DMS114 treated with DMSO at 0.1 percent for 48 hours (cell line): ENCODE data around the gene ARHGAP26.

Experiments used
- DNase-seq: peaks from one replicate; lab custom pipeline; 2025; ENCODE audit not compliant: unreplicated experiment; lab: John Stamatoyannopoulos, UW

Gene ARHGAP26

DNA sequence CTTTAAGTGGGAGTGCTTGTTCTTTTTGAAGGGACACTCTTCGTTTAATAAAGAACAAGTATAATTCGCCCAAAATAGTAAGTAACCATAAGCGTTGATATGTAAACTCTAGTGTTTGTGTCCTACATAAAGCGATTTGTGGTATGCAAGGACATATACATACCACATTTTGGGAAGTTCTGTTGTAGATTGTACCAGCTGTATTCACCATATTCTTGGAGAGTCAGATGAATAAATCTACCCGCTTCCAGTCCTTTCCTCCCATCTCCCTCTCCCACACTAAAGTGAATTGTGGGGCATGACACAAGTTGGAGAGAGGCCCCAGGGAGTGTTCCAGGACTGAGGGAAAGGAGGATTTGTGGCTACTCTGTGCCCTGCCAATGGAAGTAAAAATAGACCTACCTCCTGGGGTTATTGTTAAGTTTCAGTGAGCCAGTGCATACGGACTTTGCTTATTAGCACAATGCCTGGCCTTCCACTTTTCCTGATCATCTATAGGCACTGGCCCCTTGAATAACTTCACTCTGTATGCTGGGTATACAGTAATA, 40.6 kb downstream of the ARHGAP26 start:
- no peak for DNase-seq

DNA sequence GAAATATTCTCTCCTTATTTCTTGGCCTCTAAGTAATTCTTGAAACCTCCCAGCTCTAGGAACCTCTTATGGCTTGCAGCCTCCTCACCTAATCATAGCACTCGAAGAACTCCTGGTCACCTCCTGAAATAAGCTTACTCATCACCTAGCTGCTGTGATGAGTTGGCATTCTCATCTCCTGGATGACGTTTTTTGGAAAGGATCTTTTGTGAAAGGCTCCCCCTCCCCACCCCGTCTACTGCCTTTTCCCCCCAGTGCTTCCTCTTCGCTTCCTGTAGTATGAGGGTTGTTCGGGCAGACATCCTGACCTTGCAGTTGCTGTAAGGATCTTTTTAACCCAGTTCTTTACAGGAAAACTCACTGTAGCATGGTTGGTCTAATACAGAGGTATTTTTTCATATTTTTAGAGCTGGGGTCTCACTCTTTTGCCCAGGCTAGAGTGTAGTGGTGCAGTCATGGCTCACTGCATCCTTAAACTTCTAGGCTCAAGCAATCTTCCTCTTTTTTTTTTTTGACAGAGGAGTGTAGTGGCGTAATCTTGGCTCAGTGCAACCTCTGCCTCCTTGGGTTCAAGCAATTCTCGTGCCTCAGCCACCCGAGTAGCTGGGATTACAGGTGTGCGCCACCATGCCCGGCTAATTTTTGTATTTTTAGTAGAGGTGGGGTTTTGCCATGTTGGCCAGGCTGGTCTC, 41.8 kb downstream of the ARHGAP26 start:
- DNase-seq, result no peak

DNA sequence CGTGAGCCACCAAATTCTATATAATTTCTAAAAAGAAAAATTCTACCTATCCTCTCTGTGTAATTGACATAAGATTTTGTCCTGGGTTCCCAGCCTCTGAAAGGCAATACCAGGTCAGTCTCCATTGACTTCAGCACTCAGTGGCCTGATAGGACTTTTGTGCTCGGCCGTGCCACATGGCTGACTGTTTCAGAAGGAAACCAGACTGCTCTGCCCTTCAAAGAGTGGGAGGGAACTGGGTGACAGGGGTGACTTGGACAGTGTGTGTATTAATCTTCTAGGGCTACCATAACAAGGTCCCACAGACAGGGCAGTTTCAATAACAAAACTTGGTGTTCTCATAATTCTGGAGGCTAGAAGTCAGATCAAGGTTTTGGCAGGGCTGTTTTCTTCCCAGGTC, 43.0 kb downstream of the ARHGAP26 start:
- DNase-seq, result no peak

DNA sequence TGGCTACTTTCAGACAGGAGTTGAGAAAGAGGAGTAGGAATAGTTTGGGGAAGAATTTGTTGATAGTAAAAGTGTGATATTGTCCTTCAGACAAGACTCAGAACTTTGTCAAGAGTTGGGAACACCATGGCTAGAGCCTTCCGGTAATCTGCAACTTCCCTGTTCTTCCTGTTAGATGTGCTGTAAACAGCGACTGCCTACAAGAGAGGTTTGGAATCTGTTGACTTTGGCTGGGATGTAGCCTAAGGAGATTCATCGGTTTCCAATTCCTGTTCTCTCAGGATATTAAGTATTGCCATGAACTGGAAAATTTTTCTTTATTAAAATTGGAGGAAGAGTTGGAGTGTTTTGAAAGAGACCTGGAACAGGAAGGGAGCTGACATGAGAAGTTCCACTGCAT, 43.9 kb downstream of the ARHGAP26 start:
- DNase-seq, result no peak

DNA sequence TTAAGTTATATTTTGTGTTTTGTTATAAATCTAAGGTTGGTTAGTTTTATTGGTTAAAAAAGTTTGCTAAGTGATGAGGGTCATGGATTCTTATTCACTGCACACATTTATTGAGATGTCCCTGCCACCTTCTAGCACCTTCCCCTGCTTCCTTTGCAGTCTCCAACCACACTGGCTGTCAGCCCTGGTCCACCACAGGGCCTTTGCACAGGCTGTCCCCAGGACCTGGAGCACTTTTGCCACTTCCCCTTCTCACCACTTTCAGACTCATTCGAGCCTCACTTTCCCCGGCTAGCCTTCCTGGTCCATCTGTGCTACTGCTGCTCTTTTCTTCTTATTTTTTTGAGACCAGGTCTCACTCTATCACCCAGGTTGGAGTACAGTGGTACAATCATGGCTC, 45.3 kb downstream of the ARHGAP26 start:
- DNase-seq, result no peak

DNA sequence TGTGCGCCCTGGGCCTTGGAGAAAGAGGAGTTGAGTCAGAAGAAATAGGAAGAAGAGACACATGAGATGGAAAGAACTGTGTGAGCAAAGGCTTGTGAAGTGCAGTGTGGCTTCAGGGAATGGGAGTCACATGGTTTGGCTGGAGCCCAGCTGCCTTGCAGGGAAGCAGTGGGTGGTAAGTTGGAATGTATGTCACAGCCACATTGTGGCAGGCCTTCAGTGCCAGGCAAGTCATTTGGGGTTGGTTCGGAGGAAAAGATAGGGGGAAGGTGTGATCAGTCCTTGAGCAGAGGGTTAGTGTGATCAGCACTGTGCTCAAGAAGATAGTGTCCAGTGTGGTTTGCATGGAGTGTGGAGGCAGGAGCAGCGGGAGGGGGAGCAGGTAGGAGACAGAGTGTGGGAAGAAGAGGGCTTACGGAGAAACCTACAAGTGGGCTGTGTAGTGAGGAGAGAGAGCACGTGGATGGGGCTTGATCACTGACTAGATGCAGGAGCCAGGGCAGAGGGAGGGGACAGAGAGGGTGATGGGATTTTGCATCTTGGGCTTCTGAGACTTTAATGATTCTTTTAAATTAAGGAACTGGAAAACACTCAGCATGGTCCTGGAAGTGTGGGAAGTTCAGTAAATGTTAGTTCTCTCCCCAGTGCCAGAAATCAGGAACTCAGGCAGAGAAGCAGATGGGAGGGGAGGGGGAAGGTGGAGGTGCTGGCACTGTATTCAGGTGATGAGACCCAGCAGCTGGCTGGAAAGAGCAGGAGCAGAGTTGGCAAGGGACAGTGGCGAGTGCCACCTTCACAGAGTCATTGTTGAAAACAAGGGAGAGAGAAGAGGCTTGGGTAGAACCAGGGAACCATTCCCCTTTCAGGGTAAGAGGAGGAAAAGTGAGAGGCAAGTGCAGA, 46.6 kb downstream of the ARHGAP26 start:
- no peak for DNase-seq

DNA sequence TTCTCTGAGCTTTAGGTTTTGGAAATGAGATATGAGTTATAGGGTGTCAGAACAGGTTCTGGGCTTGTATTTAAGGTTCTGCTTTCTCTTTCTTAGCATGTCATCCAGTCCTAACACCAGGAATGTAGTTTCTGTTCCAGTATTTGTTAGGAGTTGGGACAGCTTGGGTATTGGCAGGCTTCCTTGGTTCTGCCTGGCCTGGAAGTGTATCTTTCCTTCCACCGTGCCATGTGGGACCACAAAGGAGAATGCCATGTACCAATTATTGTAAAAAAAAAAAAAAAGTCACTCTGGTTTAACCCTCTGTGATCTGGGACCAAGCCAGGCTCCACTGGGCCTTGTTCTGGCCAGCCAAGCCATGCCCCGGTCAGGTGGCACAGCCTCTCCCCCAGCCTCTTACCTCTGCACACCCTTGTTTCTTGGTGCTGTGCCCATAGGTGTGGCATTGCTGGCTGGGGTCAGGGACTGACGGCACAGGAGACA, 47.8 kb downstream of the ARHGAP26 start:
- DNase-seq, result no peak

DNA sequence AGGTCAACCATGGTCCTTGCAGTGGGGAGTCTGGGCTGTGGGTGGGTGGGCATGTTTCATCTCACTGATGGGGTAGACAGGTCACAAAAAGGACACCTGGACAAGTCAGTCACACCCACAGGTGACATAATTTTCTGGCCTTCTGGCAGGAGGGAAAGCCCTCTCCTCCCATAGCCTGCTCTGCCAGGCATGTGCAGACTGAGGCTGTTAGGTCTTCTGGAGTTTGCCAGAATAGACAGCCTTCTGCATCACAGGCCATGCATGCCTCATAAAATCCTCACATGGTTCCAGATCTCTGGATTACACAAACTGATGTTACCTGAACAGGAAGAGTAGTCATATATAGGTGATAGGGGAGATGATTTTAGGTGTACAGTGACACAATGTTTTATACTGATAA, 49.1 kb downstream of the ARHGAP26 start:
- DNase-seq, result no peak

DNA sequence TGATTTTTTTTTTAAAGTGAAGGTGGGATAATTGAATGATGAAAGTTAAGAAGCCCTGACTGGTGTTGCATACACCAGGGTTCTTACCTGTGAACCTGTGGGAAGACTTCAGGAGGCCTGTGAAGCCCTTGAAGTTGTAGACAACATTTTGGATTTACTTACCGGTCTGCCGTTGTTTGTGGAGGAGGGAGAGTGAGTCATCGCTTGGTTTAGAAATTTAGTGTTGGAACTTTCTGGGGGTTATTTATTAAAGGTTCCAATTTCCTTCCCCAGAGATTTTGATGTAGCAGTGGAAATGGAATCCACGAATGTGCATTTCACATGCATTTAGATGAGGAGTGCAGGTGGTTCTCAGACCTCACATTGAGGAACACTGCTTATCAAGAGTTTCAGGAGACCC, 49.6 kb downstream of the ARHGAP26 start:
- no peak for DNase-seq

DNA sequence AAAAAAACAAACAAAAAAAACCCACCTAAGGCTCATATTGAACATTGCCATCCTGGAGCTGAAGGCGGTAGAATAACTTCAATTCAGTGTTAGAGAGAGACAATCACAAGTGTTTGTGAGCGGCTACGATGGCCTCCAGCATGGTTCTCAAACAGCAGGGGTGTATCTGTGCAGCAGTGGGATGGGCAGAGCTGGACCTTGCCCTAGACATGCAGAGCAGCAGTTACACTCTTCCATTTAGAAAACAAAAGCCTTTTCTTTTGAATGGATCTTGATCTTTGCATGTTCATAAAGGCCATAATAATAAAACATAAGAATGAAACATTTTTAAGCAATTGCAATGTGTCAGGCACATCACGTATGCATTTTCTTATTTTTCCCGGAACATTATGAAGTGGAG, 50.3 kb downstream of the ARHGAP26 start:
- no peak for DNase-seq

DNA sequence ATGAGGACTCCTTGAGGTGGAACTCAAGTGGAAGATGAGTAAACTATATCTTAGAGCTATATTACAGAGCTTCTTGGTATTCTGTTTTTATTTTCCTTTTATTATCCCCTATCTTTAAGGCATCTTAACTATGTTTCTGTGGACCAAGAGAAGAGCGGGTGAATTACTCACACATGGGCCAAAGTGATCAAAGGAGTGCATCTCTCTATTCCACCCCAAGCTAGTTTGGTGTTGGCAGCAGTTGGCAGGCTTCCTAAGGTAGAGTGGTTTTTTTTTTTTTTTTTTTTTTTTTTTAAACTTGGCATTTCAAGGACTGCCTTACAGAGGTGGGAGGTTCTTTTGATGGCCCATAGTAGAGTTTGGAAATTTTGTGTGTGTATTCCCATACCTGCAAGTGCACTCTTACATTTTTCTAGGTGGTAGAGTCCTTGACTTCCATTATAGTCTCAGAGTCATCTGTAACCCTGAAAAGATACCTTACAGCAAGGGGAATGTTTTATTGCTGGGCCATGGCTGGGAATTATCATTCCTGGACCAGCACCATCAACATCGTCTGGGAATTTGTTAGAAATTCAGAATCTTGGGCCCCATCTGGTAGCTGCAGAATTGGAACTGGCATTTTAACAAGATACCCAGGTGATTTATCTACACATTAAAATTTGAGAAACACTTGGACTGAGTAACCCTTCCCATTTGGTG, 51.0 kb downstream of the ARHGAP26 start:
- no peak for DNase-seq

DNA sequence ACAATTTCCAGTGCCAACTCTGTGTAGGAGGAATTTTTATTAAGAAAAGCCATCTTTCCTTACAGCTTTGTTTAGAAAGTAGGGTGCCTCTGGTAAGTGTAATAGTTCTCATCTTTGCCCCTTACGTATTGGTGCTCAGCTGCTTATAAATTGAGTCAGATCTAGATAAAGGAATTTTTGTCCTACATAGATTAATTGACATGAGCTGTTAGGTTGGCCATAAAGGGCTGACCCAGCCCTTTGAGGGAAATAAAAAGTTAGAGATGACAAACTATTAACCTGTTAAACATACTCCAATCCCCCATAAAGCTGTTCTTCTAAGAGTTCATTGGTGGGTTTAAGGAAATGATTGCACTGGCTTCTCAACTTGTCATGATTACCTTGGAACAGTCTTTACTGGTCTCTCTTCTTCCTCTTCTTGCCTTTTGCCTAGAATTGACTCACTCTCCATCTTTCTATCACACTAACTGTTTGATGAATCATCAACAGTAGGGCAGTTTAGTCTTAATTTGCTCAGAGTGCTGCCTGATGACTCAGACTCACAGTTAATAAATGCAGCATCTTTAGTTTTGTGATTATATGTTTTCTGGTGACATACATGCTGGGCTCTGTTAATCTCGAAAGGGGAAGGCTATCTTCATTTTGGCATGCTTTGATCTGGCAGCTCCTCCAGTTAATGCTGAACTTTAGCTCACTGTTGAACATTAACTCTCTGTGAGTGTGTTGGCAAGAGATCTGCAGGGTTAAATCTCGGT, 51.7 kb downstream of the ARHGAP26 start:
- DNase-seq, result no peak

DNA sequence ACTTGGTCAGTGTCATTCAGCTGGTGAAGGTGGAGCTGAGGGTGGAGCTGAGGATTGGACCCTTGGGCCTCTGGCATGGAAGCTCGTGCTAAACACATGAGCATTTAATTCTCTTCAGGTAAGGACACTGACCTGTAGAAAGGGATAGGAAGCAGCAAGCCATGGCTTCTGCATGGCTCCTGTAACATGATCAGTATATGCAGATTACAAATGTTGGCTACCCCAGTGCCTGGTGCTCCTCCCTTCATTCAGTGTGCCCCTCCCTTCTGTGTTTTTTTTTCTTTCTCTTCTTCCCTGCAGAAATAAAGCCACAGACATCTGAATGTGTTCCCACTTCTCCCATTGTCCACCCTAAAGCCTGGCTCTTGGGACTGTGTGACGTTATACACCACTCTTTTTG, 52.9 kb downstream of the ARHGAP26 start:
- DNase-seq, result no peak

DNA sequence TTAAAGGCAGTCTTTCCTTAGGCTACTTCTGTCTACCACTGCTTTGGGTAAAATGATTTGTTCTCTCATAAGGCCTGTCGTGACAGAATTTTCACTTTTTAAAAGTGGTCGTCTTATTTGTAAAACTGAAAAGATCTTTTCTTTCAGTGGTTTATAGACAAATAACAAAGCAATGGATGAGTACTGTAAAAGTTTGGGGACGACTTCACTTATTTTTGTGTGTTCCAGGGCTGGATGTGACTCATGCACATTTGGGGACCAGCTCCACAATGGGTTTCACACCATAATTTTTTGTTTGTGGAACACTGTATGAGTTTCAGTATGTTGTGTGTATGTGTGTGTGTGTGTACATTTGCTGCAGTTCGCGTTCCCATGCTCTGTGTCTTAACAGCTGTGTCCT, 53.6 kb downstream of the ARHGAP26 start:
- DNase-seq, result no peak

DNA sequence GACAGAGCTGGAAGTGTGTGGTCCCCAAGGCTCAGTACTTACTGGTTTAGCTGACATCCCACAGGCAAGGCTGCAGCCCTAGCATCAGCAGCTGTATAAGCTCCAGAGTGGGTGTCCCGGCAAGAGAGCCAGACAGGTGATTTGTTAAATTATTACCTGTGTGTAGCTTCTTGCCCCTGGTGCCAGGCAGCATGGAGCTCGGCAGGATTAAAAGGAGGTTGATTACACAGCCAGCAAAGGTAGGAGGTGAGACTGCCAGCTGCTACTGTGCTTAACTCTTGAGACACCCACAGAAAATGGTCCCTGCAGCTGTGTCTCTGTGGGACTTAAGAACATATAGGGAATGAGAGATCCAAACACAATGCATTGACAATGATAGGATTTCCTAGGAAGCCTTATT, 54.2 kb downstream of the ARHGAP26 start:
- DNase-seq, result no peak

DNA sequence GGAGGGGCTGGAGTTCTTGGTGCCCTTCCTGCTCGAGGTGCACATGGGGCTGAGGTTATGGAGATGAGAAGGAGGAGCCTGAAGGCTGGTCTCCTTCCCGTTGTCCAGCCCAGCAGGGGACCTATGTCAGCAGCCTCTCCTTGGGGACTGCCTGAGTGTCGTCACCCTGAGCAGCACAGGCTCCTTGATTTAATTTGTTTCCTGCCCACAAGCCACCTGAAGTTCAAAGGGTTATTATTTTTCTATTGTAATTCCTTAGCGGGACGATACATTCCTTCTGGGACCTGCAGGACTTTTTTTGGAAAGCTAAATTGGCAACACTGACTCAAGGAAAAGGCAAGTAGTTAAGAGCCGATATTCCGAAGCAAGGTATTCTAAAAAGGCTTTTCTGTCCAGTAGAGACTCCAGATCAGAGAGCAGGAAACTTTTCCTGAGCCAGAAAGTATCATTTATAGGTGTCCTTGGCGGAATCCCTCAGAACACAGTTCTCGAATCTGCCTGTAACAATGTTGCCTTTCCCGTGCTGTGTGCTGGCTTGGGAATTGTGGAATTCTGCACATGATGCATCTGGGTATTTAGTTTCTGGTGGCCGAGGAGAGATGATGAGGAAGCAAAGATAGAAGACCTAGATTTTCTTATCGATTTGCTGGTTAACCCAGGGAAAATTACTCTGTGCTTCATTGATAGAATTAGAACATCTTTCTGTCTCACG, 55.4 kb downstream of the ARHGAP26 start:
- no peak for DNase-seq

DNA sequence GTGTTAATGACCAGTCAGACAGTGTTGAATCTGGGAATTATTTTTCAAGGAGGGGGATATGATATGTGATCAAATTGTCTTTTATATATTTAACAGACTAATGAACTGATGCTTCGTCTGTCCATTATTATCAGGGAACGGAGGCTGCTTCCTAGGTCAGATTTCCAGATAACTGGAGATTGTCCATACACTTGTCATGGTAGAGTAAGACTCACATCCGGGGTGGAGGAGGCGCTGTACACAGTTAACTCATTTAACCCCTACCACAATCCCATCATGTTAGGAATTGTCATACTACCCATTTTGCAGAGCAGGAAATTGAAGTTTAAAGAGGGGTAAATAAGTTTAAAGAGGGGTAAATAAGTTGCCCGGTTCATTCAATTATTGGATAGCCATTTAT, 55.9 kb downstream of the ARHGAP26 start:
- DNase-seq, result no peak

DNA sequence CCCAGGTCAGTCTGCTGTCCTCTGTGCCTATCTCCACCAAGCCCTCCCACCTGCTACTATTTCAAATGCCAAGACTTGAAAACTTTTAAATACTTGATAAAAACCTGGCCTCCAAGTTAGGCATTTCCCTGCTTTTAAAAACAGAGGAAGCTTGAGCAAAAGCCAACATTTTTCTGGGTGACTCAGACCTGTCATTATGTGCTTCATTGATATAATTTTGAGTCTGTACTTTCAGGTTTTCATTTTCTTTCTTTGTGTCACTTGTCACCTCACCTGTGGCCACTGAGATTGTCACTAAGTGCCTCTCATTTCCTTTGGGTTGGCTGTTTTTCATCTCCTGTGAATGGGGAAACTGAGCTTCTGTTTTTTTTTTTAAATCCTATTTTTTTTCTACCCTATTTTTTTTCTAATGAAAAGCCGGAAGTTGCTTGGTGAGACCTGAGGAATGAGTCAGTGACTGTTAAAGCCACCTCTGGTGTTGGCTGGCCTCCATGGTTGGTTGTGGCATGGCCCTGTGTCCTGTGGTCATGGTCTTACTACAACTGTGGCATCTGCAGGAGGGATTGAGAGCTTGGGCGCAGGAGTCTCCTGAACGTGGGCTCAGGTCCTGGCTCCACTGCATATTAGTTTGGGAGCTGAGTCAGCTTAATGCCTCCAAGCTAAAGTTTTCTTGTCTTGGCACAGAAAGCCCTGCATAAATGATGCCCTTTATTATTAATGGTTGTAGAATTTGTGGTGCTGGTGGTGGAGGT, 56.7 kb downstream of the ARHGAP26 start:
- no peak for DNase-seq

DNA sequence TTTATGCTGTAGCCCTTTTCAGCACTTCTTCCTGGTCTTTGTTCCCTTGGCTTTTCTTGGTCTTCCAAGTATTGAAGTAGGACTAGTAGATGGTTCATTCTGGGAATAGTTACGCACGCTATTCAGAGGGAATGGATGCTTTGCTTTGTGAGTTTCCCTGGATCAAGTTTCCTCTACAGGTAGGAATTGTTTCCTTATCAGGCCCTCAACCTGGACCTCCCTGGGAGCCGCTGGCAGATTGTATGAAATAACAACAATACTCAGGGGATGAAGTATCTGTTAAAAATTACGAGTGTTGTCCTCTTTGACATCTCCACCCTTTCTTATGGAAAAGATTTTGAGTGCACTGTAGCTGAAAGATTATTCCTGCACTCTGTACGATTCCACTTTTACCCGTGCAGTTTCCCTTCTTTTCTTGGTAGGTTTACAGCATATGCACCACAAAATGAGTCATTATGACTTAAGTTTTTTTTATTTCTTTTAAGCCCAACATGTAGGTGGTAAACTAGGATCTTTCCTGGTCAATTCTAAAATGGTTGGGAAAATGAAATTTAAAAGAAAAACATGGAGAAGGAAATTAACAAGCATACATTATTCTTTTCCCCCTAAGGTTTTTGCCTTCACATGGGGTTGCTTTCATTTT, 57.9 kb downstream of the ARHGAP26 start:
- no peak for DNase-seq
